Adrenal gland (tissue), 12 donors: ENCODE data around the gene GLS. TPM values are rescaled to one million over a fixed set of nuclear protein-coding genes. Genes with fewer than 3 reads are reported as not detected.

ENCODE experiments used
- DNase-seq, 7 donors: peaks; one replicate each; pipeline ENCODE4 v3.0.0-alpha.2; 2019 to 2020
- H3K27ac ChIP-seq, 5 donors: fragments of 200-600 bp; sonication (generic) in 4 of 5; 1 replicate in 3 of 5; 2 replicates in 2 of 5; pipeline versions ENCODE4 v1.5.1 to v1.8.0; 2016 to 2020; ENCODE audit warnings: mild to moderate bottlenecking in 1 of 5
- H3K27me3 ChIP-seq: fragments of 200-600 bp; 2 replicates; pipeline ENCODE4 v1.8.0; 2021
- H3K36me3 ChIP-seq, 2 donors: fragments of 200-600 bp; replicated peaks in 1 of 2; 1 replicate in 1 of 2; 2 replicates in 1 of 2; pipeline versions ENCODE4 v1.5.1 to v1.8.0; 2018 to 2022
- H3K4me1 ChIP-seq, 2 donors: fragments of 200-600 bp; replicated peaks in 1 of 2; 1 replicate in 1 of 2; 2 replicates in 1 of 2; pipeline versions ENCODE4 v1.5.1 to v1.8.0; 2018 to 2021
- H3K4me3 ChIP-seq, 4 donors: fragments of 200-600 bp; sonication (generic) in 3 of 4; one replicate each; pipeline ENCODE4 v1.5.1; 2016 to 2018
- H3K9me3 ChIP-seq, 3 donors: fragments of 200-600 bp; sonication (generic) in 1 of 3; replicated peaks in 1 of 3; 1 replicate in 2 of 3; 2 replicates in 1 of 3; pipeline versions ENCODE4 v1.5.1 to v1.8.0; 2016 to 2021
- POLR2A ChIP-seq, 2 donors: fragments of 450-650 bp; IDR thresholded peaks; one replicate each; pipeline ENCODE4 v1.6.1; 2017; ENCODE audit warnings: antibody characterized with exemption in 2 of 2, mild to moderate bottlenecking in 2 of 2, moderate library complexity in 1 of 2
- WGBS, 4 donors: extraction: QIAGEN DNeasy Blood & Tissue Kit in 2 of 4; methylation state at CpG; one replicate each; pipeline versions ENCODE4 v1.1.5 to v1.1.7; 2013 to 2017; 5-methylcytosine and 5-hydroxymethylcytosine counted together
- intact Hi-C, 2 donors: fragments of 100-400 bp; cut with DNase I; formaldehyde crosslinking; loops; one replicate each; pipeline versions ENCODE4 v1.14.1 to v1.15.0; 2022 to 2023
- polyA plus RNA-seq, 3 donors: library from polyadenylated mRNA; stranded (reverse); fragments of 200-250 nt in 2 of 3; fragments of 350-450 nt in 1 of 3; fragmentation: Illumina TruSeq in 1 of 3; extraction: RNeasy Lipid Tissue Mini Kit (QIAGEN cat#74804) in 1 of 3; gene quantifications; one replicate each; pipeline ENCODE4 v1.2.3, GENCODE V29; 2013 to 2014
- total RNA-seq, 9 donors: library from RNA; depleted of rRNA in 4 of 9; stranded (reverse); fragments of >200 nt in 4 of 9; fragments of 120-200 nt in 1 of 9; fragmentation: NEBNext Ultra II Directional in 1 of 9; extraction: Animal tissue kit (Norgen Biotek cat#: 25700) in 1 of 9; gene quantifications; one replicate each; pipeline versions ENCODE4 v1.1.0 to v1.2.4, GENCODE V29; 2013 to 2023
- TF ChIP-seq, protein P1 (sequence below), 6 experiments: fragments of 450-650 bp in 4 of 6; fragments of 200-600 bp in 2 of 6; sonication (generic) in 1 of 6; IDR thresholded peaks; 1 replicate in 5 of 6; 2 replicates in 1 of 6; pipeline versions ENCODE4 v1.5.1 to v1.8.0; 2016 to 2021; ENCODE audit warnings: antibody characterized with exemption in 6 of 6, mild to moderate bottlenecking in 2 of 6, moderate library complexity in 1 of 6
- donor health status: healthy with polysubstance abuse.
- donor health status: Bipolar disorder and iron deficiency.
- donor health status: DM: yes; HTN: yes; CAD: no.
- donor health status: DM: no; HTN: no; CAD: no.
- donor health status: DM: no; HTN: no; CAD: no.
- donor health status: DM: yes; HTN: yes; CAD: no.

The GLS gene
- total and polyA plus RNA-seq, 12 donors, result 55.3 to 527 (median 254) TPM

DNA sequence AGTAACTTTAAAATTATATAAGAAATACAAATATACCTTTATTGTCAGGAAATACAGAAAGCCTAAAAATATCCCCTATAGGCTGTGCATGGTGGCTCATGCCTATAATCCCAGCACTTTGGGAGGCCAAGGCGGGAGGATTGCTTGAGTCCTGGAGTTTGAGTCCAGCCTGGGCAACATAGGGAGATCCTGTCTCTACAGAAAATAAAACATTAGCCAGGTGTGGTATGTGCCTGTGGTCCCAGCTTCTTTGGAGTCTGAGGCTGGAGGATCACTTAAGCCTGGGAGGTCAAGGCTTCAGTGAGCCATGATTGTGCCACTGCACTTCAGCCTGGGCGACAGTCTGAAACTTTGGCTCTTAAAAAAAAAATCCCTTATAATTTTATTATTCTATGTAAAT, 29.1 kb downstream of the GLS start:
- Histone ChIP-seq H3K4me1 (peaks cover 19 to 21% of the 10 kb centered on the region in 2 donors), H3K27ac (peak overlapping the region in 1 of 5 donors; percentile 28), H3K36me3 (peaks cover 0 to 23% of the 10 kb centered on the region in 2 donors), H3K9me3 (no peaks in the 10 kb centered on the region), H3K27me3 (no peaks in the 10 kb centered on the region), H3K4me3 (no peak overlapping the region)
- 83 to 94% (median 91%) methylated on average over 2 of the region's 2 CpGs for WGBS, 4 donors
- TF ChIP-seq, protein P1, sequence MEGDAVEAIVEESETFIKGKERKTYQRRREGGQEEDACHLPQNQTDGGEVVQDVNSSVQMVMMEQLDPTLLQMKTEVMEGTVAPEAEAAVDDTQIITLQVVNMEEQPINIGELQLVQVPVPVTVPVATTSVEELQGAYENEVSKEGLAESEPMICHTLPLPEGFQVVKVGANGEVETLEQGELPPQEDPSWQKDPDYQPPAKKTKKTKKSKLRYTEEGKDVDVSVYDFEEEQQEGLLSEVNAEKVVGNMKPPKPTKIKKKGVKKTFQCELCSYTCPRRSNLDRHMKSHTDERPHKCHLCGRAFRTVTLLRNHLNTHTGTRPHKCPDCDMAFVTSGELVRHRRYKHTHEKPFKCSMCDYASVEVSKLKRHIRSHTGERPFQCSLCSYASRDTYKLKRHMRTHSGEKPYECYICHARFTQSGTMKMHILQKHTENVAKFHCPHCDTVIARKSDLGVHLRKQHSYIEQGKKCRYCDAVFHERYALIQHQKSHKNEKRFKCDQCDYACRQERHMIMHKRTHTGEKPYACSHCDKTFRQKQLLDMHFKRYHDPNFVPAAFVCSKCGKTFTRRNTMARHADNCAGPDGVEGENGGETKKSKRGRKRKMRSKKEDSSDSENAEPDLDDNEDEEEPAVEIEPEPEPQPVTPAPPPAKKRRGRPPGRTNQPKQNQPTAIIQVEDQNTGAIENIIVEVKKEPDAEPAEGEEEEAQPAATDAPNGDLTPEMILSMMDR (IDR thresholded peaks at IDR 0.05), result no peak
- no peak for TF ChIP-seq POLR2A (IDR thresholded peaks at IDR 0.05)
- DNase-seq, result no peak
- intact Hi-C loops, result loop anchor here in 1 of 2 donors (10.0 kb wide), 1 partner anchor 125 kb away; no protein-coding TSS in a partner anchor

GRCh38 chr2:190910341-190911136, 29.9 kb downstream of the GLS start:
- WGBS, 4 donors, result 37 to 40% (median 39%) methylated on average over 3 of the region's 3 CpGs
- peaks cover 0 to 18% of the 10 kb centered on the region in 2 donors for H3K36me3 ChIP-seq
- H3K4me1 ChIP-seq, result peaks cover 19 to 21% of the 10 kb centered on the region in 2 donors
- no peak for DNase-seq
- TF ChIP-seq, protein P1 (IDR thresholded peaks at IDR 0.05), result no peak
- TF ChIP-seq POLR2A (IDR thresholded peaks at IDR 0.05), result no peak
- intact Hi-C loops, result no loop called here
- no peaks in the 10 kb centered on the region for H3K27me3 ChIP-seq
- no peak overlapping the region for H3K27ac ChIP-seq
- H3K9me3 ChIP-seq, result no peaks in the 10 kb centered on the region
- H3K4me3 ChIP-seq, result no peak overlapping the region

GRCh38 chr2:190911813-190912212, 31.2 kb downstream of the GLS start:
- peaks cover 19 to 21% of the 10 kb centered on the region in 2 donors for H3K4me1 ChIP-seq
- intact Hi-C loops, result no loop called here
- no peak for TF ChIP-seq POLR2A (IDR thresholded peaks at IDR 0.05)
- TF ChIP-seq, protein P1 (IDR thresholded peaks at IDR 0.05), result no peak
- H3K36me3 ChIP-seq, result peaks cover 0 to 18% of the 10 kb centered on the region in 2 donors
- H3K4me3 ChIP-seq, result no peak overlapping the region
- WGBS, 4 donors, result 85 to 89% (median 87%) methylated on average over 3 of the region's 3 CpGs
- peak overlapping the region in 1 of 5 donors; percentile 18 for H3K27ac ChIP-seq
- H3K27me3 ChIP-seq, result no peaks in the 10 kb centered on the region
- no peak for DNase-seq
- H3K9me3 ChIP-seq, result no peaks in the 10 kb centered on the region

- peaks cover 0 to 18% of the 10 kb centered on the region in 2 donors for H3K36me3 ChIP-seq
- intact Hi-C loops, result no loop called here
- H3K27ac ChIP-seq, result no peak overlapping the region
- no peaks in the 10 kb centered on the region for H3K27me3 ChIP-seq
- DNase-seq, result peak in 1 of 7 donors; percentile 10
- TF ChIP-seq, protein P1 (IDR thresholded peaks at IDR 0.05), result no peak
- TF ChIP-seq POLR2A (IDR thresholded peaks at IDR 0.05), result no peak
- H3K4me1 ChIP-seq, result peaks cover 19 to 21% of the 10 kb centered on the region in 2 donors
- no peak overlapping the region for H3K4me3 ChIP-seq
- no peaks in the 10 kb centered on the region for H3K9me3 ChIP-seq
- WGBS, 4 donors, result 51 to 63% (median 58%) methylated on average over 5 of the region's 5 CpGs
These were observed 32.1 kb downstream of the GLS start for GRCh38 chr2:190912726-190913125.
